Neutrophil (primary cell): ENCODE data around the gene IL19.

Experiments used
- H3K27ac ChIP-seq: fragments of 200-600 bp; sonication (generic); 2 replicates; pipeline ENCODE4 v1.5.1; 2016; ENCODE audit warnings: mild to moderate bottlenecking, moderate library complexity
- H3K27me3 ChIP-seq: fragments of 200-600 bp; sonication (generic); 2 replicates; pipeline ENCODE4 v1.6.0; 2016; ENCODE audit warnings: mild to moderate bottlenecking
- H3K36me3 ChIP-seq: fragments of 200-600 bp; sonication (generic); 2 replicates; pipeline ENCODE4 v1.5.1; 2017
- H3K4me1 ChIP-seq, 2 experiments: fragments of 200-600 bp in 1 of 2; sonication (generic) in 1 of 2; 1 replicate in 1 of 2; 2 replicates in 1 of 2; pipeline versions ENCODE4 v1.5.1 to v1.6.1; 2013 to 2016; ENCODE audit warnings: low read depth in 1 of 2, low read length in 1 of 2, mild to moderate bottlenecking in 1 of 2, moderate library complexity in 1 of 2; ENCODE audit not compliant: control insufficient read depth in 1 of 2, insufficient read depth in 1 of 2
- H3K4me3 ChIP-seq, 2 experiments: fragments of 200-600 bp in 1 of 2; sonication (generic) in 1 of 2; 1 replicate in 1 of 2; 2 replicates in 1 of 2; pipeline ENCODE4 v1.5.1; 2013 to 2016; ENCODE audit warnings: low read depth in 1 of 2, low read length in 1 of 2, mild to moderate bottlenecking in 1 of 2, moderate library complexity in 1 of 2
- H3K9me3 ChIP-seq: fragments of 200-600 bp; sonication (generic); 2 replicates; pipeline ENCODE4 v1.5.1; 2016
- CTCF ChIP-seq: fragments of 200-600 bp; sonication (generic); IDR thresholded peaks from 2 replicates; pipeline ENCODE4 v1.5.1; 2016; ENCODE audit warnings: antibody characterized with exemption

Gene IL19

GRCh38 chr1:206802401-206802800 lies 31.8 kb downstream of the IL19 start:
- Histone ChIP-seq H3K27ac (no peak overlapping the region), H3K4me1 (peaks cover 0 to 7% of the 10 kb centered on the region in 2 experiments), H3K4me3 (no peak overlapping the region), H3K9me3 (no peaks in the 10 kb centered on the region), H3K27me3 (no peaks in the 10 kb centered on the region), H3K36me3 (no peaks in the 10 kb centered on the region)
- TF ChIP-seq CTCF = no peak

- no peak for TF ChIP-seq CTCF
- Histone ChIP-seq H3K4me1 (no peaks in the 10 kb centered on the region), H3K27me3 (no peaks in the 10 kb centered on the region), H3K36me3 (no peaks in the 10 kb centered on the region), H3K4me3 (no peak overlapping the region), H3K27ac (no peak overlapping the region), H3K9me3 (no peaks in the 10 kb centered on the region)
These were observed 32.7 kb downstream of the IL19 start for GRCh38 chr1:206803221-206803730.

- H3K27ac ChIP-seq = no peak overlapping the region
- no peak for TF ChIP-seq CTCF
- H3K4me3 ChIP-seq = no peak overlapping the region
- H3K36me3 ChIP-seq = no peaks in the 10 kb centered on the region
- no peaks in the 10 kb centered on the region for H3K4me1 ChIP-seq
- no peaks in the 10 kb centered on the region for H3K9me3 ChIP-seq
- H3K27me3 ChIP-seq = no peaks in the 10 kb centered on the region
These were observed 33.7 kb downstream of the IL19 start for GRCh38 chr1:206804156-206804737.

GRCh38 chr1:206805357-206805756 lies 34.8 kb downstream of the IL19 start:
- Histone ChIP-seq H3K27me3 (no peaks in the 10 kb centered on the region), H3K27ac (no peak overlapping the region), H3K4me1 (no peaks in the 10 kb centered on the region), H3K9me3 (no peaks in the 10 kb centered on the region), H3K4me3 (no peak overlapping the region), H3K36me3 (no peaks in the 10 kb centered on the region)
- TF ChIP-seq CTCF = no peak

GRCh38 chr1:206808615-206809014 lies 38.0 kb downstream of the IL19 start:
- H3K36me3 ChIP-seq = no peaks in the 10 kb centered on the region
- no peaks in the 10 kb centered on the region for H3K4me1 ChIP-seq
- no peaks in the 10 kb centered on the region for H3K9me3 ChIP-seq
- H3K4me3 ChIP-seq = no peak overlapping the region
- no peaks in the 10 kb centered on the region for H3K27me3 ChIP-seq
- no peak for TF ChIP-seq CTCF
- H3K27ac ChIP-seq = no peak overlapping the region
